ENCODE measurements around the gene SPOP.

SPOP gene

DNA sequence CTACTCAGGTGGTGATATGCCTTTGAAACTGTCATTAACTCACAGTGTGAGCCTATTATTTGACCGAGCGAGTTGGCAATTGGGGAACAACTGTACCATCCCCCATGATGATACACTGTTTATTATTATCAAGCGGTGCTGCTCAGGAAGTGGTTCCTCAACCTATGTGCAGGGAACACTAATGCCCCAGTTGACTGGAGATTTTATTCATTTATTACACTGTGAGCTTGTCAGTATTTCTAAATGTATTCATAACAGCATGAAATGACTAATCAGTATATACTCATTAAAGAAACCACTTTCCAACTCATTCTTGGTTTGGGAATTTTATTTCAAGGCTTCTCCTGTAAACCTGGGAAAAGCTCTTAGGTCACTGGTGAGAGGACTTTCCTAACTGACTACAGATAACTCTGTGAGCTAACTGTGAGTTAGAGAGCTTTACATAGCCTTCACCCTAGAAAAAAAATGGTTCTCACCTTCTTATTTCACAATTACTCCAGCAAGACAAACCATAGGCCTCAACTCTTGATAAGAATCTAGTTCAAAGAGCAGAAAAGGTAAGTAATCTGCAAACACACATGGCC, 59.8 kb downstream of the SPOP start:
- no peak for DNase-seq (ENCODE audit: extremely low read depth in 1 of 2, low read depth in 1 of 2)

DNA sequence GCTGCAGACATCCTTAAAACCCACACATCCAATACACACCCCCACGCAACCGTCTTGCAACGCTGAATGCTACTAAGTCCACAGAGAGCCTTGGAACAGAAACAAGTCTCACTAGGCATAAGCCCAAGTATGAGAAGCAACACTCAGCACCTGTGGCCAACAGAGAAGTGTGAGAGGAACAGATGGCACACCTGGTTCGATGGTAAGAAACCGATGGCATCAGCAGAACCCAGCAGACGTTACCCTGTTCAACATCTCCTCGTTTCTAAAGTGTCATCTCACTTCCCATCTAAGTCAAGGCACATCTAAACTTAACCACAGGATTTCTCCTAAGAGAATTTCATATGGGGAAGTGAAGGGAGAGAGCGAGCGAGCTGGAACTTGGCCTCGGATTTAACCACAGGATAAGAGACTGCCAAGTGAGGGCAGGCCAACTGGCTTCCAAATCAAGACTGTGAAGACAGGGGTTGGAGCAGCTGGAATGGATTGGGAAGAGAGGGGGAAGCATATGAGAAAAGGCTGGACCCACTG, 61.2 kb downstream of the SPOP start:
- no peak for DNase-seq (ENCODE audit: extremely low read depth in 1 of 2, low read depth in 1 of 2)

DNA sequence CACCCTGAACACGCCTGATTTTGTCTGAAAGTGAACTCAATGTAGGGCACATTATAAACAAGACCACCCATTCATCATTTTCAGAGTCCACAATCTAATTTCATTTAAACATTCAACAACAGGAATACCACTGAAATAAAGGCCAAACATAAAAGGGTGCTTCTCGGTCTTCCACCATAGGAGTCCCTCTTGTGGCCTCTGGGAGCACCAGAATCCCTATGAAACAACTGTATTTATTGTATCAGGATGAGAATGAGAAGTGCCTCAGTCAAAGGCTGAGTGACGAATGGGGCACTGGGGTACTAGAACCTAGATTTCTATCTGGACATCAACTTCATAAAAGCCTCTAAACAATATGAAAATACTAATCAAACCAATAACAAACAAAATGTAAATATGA, 61.8 kb downstream of the SPOP start:
- DNase-seq (ENCODE audit: extremely low read depth in 1 of 2, low read depth in 1 of 2) = no peak

DNA sequence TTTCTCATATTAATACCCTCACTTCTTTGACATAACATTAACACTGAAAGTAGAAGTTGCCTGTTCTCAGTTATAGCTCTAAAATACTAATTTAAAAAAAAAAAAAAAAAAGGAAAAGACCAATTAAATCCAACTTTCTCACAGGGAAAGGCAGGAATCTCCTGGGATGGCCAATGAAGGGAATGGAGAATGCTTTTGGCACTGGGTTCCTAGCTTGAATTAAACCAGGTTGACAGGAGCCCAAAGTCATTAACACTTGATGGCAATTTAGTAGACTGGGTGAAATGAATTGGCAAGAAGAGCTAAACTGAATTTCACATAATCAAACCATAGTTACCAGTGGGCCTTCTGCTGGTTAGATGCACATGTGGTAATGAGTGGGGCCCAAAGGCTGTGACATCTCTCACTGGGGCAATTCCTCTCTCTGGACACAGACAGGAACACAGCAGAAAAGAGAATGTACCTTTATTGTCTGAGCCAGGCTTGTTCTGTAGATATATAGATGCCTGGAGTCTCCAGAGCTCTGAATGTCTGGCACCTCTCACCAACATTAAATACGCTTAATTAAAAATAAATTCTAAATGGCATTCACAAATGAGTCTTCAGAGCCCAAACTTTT, 64.6 kb downstream of the SPOP start:
- no peak for DNase-seq (ENCODE audit: extremely low read depth in 1 of 2, low read depth in 1 of 2)

DNA sequence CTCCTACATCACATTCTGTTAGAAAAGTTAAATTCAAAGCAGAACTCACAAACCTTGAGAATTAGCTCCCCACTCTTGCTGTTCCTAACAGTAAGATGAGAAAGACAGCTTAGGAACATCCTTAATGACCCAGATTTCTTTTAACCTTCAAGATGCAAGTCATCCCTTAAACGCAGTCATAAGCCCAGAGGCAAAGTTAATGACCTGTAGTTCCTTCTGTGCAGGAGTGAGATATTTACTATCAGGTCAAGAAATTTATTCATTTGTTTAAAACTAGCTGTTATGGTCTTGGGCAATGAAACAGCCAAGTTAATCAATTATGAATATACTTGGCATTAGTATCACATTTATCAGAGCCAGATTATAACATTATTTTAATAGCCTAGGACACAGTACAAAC, 65.2 kb downstream of the SPOP start:
- DNase-seq (ENCODE audit: extremely low read depth in 1 of 2, low read depth in 1 of 2) = no peak

DNA sequence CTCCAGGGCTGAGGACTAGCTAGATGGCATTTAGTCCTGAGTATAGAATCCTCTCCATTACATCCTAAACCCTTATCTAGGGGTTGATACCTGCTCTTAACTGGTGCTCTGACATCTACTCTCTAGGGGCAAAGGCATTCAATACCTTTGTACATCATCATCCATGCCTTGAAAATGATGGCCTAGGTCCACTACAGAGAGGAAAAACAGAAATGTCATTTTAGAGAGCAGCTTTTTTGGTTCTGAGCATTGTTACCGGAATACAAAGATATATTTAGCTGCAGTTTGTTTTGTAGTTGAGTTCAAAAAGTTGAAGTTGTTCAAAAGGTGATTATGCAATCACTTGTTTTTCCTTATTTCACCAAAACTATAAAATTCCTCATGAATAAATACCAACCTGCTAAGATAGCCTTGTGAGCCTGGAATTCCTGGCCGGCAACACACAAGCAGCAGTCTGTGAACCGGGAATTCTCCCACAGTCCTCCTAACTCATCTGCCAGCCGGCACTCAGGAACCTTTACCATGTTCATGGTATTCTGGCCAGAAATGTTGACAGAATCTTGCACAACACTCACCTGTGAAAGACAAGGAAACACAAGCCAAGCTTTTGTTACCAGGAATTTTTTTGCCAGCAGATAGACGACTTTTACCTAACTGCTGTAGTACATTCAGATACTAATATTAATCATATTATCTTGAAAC, 66.9 kb downstream of the SPOP start:
- no peak for DNase-seq (ENCODE audit: extremely low read depth in 1 of 2, low read depth in 1 of 2)

DNA sequence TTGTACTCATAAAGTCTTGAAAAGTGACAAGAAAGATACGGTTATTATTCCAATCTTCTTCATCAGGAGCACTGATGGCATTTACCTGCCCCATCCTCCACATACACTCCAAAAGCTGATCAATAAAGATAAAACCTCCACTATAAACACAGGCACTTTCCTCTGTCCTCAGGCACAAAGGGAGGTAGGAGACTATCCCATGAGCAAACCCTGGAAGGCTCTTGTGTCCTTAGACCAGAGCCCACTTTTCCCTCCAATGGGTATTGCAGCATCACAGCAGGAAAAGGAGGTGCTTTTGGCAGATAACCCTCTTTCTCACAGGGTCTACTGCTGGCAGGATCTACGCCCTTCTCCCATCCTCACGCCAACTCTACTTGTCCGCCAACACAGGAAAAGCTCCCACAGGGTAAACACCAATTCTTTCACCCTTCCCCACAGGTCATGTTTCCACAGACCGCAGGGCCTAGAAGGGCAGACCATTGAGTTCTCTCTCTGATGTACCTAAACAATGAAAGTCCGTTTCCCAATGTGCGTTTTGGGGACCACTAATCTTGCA, 73.5 kb downstream of the SPOP start:
- no peak for DNase-seq (ENCODE audit: extremely low read depth in 1 of 2, low read depth in 1 of 2)

DNA sequence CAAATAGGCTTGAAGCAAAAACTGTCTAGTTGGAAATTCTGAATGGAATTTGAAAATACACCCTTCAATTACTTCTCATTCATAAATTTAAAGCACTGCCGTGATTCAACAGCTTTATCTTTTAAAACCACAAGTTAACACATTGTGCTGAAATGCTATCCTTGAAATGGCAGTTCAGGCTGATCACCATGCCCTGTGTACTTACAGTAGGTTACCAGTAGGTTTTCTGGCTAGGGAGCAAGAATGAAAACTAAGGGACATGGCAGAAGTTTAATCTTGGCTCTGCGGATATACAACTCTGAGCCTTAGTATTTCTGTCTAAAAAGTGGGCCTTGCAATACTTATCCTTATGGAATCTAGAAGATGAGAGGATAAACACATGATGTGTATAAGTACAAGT, 74.2 kb downstream of the SPOP start:
- DNase-seq (ENCODE audit: extremely low read depth in 1 of 2, low read depth in 1 of 2) = no peak

DNA sequence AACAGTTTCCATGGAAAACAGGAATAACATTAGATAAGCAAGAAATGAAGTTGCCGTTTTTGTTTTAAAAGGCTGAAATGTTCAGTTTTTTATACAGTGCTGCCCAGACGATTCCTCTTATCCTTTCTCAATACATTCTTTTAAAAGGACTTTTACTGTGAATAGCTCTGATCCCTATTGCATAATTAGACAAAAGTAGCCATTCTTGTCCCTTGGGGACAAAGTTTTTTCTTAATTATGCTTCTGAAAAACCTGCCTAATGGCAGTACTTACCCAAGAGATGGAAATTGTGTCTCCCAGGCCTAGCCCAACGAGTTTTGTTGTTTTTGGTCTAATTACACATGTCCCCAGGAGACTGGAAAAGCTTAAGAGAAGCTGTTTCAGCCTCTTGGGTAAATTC, 74.7 kb downstream of the SPOP start:
- no peak for DNase-seq (ENCODE audit: extremely low read depth in 1 of 2, low read depth in 1 of 2)

DNA sequence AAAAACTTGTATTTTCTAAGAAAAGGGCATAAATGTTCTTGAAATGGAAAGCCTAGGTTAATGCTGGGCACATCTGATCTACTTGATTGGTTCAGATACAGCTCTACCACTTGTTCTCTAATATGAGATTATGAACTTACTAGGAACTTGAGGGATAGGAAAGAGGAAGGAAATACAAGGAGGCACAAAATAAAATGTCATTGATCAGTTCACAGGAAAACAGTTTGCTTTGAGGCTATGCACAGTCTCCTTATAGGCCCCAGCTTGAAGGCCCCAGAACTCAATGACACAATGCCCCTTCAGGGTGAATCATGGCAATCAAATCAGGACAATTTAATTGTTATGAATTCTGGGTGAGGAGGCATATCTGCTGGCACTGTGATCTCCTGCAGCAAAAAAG, 75.1 kb downstream of the SPOP start:
- DNase-seq (ENCODE audit: extremely low read depth in 1 of 2, low read depth in 1 of 2) = no peak

DNA sequence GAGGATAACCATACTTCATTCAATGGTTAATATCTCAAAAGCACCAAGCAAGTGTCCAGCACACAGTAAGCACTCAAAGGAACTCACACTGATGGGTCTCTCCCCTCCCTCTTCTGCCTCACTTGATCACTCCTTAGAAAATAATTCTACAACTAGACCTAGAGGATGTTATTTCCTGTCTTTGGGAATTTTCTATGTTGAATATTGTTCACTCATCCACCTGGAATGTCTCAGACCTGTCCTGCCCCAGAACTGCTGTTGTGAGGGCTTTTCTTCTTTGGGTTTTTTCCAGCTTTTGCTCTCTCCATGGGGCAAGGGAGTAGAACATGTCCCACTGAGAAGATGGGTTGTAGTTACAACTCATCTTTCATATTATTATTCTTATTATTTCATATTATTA, 76.9 kb downstream of the SPOP start:
- no peak for DNase-seq (ENCODE audit: extremely low read depth in 1 of 2, low read depth in 1 of 2)

DNA sequence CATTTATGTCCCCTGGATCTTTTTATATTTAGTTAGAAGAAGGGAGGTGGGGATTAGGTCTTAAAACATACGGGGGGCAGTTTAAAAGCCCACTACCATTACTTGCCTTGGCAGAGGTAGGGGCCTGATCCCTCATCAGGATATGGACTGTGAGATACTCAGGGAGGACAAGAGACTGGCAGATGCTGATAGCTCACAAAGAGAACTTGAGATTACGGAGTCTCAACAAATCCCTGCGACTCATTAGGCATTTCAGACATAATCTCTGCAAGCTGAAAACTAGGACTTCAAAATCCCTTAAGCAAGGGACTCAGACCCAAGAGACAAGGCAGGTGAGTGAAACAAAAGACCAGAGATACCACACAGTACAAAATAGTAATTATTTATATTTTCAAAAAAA, 79.0 kb downstream of the SPOP start:
- DNase-seq (ENCODE audit: extremely low read depth in 1 of 2, low read depth in 1 of 2) = no peak

DNA sequence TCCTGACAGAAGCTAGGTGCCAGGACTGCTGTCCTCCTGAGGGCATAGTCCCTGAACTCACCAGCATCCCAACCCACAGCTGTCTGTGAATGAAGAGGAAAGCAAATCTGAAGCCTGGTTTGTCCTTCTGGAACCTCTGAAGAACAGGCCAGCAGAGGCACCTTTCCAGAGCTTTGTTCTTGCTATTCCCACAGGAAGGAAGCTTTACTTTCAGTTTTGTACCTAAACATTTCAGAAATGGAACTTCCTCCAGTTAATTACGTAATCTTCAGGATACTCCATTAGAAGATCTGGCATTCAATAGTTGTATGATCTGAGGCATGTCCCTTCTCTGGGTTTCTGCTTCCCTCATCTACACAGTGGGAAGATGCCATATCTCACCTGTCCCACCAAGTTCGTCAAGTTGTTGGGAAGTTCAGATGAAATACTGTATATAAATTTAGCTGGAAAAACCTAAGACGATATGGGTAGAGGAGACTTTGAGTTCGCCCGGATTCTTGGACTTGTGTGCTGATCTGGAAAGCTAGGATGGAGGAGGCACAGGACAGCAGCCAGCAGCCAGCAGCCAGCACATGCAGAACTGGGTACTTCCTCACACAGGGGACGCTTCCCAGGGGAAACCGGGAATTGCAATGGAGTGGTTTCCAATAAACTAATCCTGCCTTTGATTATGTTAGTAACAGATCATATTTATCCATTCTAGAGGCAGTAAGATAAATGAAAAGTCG, 79.8 kb downstream of the SPOP start:
- DNase-seq (ENCODE audit: extremely low read depth in 1 of 2, low read depth in 1 of 2) = no peak

DNA sequence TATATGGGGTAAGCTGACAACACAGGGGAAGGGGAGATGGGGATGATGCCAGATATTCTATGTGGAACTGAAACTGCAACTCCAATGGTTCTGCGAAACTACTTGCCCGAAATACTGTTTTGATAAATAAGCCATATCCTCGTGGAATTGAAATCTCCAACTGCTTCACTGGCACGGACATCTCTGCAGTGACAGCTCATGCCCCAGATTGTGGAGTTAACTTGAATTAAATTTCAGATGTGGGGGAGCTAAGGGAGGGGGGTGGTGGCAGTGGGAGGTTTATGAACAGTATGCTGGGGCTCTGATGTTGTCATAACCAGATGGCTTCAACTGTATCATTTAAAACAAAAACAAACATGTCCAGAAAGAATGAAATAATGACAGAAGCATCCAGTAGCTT, 80.5 kb downstream of the SPOP start:
- DNase-seq (ENCODE audit: extremely low read depth in 1 of 2, low read depth in 1 of 2) = no peak

DNA sequence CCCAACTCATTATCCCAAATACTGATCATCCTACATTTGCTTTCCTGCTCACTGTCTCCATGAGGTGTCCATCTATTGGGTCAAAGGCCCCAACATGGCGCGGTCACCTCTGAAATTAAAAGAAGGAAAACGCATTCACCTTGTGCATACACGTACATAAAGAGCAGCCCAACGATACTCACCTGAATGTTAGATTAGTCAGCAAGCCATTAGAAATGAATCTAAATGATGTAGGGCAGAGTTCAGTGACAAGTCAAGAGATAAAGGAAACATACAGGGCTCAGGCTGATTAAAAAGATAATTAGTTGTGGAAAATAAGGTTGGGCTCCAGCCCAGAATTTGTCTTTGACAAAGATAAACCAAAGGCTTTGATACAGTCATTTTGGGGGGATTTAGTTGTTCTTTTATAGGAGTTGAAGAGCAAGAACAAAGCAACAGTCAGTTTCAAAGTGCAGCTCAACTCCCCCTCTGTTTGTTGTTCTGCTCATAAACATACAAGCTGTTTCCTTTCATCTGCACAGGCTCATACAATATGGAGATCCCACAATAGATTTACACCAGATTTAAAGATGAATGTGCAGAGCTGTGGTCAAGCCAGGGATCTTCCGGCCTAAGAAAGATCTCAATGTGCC, 81.2 kb downstream of the SPOP start:
- no peak for DNase-seq (ENCODE audit: extremely low read depth in 1 of 2, low read depth in 1 of 2)

DNA sequence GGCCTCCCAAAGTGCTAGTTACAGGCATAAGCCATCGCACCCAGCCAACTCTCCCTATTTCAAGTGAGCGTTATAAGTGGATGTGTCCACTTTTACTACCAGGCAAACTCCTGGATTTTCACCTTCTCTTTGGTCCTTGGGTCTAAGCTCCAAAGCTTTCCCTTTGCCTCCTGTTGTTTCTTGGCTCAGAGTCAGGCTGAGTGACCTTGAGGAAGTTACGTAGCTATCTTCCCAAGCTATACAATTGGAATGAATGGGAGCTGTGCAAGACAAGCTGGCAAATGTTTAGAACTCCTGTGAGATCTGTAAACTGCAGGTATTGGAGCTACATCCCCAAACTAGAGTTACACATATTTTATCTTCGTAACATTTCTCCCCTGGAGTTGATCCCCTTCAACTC, 81.9 kb downstream of the SPOP start:
- no peak for DNase-seq (ENCODE audit: extremely low read depth in 1 of 2, low read depth in 1 of 2)

DNA sequence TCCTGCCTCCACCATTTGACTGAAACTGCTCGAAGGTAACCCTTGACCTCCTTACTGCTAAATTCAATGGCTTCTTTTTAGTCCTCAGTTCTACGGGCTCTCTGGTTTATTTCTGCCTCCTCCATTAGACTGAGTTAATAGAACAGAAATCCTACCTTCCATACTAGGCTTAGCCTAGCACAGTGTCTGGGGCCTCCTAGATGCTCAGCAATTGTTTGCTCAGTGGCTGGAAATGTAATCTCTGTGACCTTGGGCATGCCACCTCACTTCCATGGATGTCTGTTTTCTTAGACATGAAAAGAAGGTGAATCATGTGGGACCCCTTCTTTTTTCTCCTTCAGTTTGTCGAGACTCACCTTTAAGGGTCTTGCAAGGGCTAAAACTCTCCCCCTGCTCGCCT, 82.6 kb downstream of the SPOP start:
- DNase-seq (ENCODE audit: extremely low read depth in 1 of 2, low read depth in 1 of 2) = no peak

DNA sequence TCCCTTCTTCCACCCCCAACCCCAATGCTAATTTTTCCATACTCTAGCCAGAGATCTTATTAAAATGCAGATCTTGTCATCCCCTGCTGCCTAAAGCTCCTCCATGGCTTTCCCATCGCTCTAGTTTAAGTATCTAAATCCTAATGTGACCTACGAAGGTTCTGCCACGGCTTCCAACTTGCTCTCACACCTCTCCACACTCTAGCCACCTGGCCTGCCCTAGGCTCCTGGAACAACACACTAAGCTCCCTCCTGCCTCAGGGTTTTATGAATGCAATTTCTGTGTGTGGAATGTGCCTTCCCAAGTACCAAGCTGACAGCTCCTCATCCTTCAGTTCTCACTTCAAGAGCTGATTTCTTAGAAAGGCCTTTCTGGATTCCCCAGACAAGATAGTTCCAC, 85.6 kb downstream of the SPOP start:
- DNase-seq (ENCODE audit: extremely low read depth in 1 of 2, low read depth in 1 of 2) = no peak

DNA sequence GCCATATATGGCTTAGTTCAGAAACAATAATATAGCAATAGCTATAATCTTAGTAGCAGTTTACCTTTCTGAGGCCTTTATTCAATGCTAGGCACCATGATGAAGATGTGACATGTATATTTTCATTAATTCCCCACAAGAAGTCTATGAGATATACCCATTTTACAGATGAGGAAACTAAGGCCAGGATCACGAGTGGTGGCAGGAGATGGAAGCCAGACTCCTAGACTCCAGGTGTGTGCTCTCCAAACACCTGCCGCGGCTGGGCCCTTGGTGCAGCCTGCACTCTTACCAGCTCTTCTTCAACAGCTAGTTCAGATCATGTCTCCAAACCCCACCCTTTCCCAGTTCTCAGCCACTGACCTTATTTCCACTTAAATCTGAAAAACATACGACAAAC, 87.0 kb downstream of the SPOP start:
- DNase-seq (ENCODE audit: extremely low read depth in 1 of 2, low read depth in 1 of 2) = no peak

DNA sequence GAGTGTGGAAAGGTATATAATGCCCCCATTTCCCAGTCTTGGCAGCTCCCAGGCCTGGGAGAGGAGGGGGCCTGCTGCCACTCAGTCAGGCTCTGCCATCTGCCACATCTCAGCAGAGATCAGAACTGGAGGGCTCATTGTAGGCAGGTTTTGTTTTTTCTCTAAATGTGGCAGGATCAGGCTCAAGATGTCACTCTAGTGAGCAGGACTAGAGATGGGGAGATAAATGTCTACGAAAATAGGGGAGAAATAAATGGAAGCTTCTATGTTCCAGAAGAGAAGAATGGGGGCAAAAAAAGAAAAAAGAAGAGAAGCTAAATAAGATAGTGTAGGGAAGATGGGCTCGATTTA, 88.3 kb downstream of the SPOP start:
- DNase-seq (ENCODE audit: extremely low read depth in 1 of 2, low read depth in 1 of 2) = no peak

Measured in activated CD8-positive, alpha-beta memory T cell treated with anti-CD3 and anti-CD28 coated beads for 1 hour (primary cell).